Prostate gland (tissue), 2 donors: ENCODE measurements around the gene MINK1.

Experiments used
- POLR2A ChIP-seq: fragments of 450-650 bp; IDR thresholded peaks from one replicate; pipeline ENCODE4 v1.6.1; 2016; ENCODE audit warnings: antibody characterized with exemption, mild to moderate bottlenecking
- TF ChIP-seq, protein P1 (sequence below), 4 experiments: fragments of 200-600 bp in 2 of 4; fragments of 450-650 bp in 2 of 4; sonication (generic) in 2 of 4; IDR thresholded peaks; 1 replicate in 3 of 4; 2 replicates in 1 of 4; pipeline ENCODE4 v1.5.1; 2016 to 2019; ENCODE audit warnings: antibody characterized with exemption in 4 of 4, mild to moderate bottlenecking in 2 of 4, moderate library complexity in 2 of 4

DNA sequence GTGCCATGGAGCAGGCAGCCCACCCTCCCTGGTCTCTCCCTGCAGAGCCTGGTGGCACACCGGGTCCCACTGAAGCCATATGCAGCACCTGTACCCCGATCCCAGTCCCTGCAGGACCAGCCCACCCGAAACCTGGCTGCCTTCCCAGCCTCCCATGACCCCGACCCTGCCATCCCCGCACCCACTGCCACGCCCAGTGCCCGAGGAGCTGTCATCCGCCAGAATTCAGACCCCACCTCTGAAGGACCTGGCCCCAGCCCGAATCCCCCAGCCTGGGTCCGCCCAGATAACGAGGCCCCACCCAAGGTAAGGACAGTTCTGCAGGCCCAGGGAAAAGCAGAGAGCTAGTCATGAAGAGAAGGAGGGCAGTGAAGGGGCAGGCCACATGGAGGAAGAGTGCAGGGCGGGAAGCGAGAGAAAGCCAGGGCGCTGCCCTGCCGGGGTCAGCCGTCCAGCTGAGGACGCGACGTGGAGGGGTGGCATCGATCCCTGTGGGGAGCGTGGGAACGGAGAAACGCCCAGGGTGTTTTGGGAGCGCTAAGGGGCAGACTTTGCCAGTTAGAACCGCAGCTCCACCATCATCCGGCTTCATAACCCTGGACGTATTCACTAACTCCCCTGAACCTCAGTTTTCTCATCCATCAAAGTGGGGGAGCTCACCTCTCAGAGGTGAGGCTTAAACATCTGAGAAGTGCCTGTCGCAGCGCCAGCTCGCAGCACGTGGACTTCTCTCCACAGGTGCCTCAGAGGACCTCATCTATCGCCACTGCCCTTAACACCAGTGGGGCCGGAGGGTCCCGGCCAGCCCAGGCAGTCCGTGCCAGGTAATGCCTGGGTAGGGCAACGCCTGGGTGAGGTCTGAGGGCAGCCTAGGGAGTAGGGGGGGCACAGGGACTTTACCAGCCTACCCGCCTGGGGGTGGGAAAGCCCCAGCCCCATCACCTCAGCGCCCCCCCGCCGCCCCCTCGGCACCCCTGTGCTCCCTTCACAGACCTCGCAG, 58.6 kb downstream of the MINK1 start:
- TF ChIP-seq, protein P1, sequence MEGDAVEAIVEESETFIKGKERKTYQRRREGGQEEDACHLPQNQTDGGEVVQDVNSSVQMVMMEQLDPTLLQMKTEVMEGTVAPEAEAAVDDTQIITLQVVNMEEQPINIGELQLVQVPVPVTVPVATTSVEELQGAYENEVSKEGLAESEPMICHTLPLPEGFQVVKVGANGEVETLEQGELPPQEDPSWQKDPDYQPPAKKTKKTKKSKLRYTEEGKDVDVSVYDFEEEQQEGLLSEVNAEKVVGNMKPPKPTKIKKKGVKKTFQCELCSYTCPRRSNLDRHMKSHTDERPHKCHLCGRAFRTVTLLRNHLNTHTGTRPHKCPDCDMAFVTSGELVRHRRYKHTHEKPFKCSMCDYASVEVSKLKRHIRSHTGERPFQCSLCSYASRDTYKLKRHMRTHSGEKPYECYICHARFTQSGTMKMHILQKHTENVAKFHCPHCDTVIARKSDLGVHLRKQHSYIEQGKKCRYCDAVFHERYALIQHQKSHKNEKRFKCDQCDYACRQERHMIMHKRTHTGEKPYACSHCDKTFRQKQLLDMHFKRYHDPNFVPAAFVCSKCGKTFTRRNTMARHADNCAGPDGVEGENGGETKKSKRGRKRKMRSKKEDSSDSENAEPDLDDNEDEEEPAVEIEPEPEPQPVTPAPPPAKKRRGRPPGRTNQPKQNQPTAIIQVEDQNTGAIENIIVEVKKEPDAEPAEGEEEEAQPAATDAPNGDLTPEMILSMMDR (IDR thresholded peaks at IDR 0.05), result no peak
- no peak for TF ChIP-seq POLR2A
